ENCODE data around the gene SPATA33. TPM values are rescaled to one million over a fixed set of nuclear protein-coding genes. Genes with fewer than 3 reads are reported as not detected.

Gene SPATA33
- total and polyA plus RNA-seq, 2 donors (not counting 1 experiment from before 2014, with no cell fraction given), result 3.6 to 15.0 TPM

GRCh38 chr16:89613954-89614459 lies 43.6 kb upstream of the SPATA33 start:
- no peak for TF ChIP-seq CTCF (IDR thresholded peaks at IDR 0.05)
- TF ChIP-seq EZH2 (IDR thresholded peaks at IDR 0.05; ENCODE audit: borderline replicate concordance, insufficient read depth, low read depth, low read length, poor library complexity, severe bottlenecking), result no peak
- Mint-ChIP-seq H3K27ac (no peak overlapping the region), H3K9me3 (ENCODE audit: insufficient read depth) (no peaks in the 10 kb centered on the region), H3K4me1 (peaks cover 9% of the 10 kb centered on the region), H3K4me3 (no peak overlapping the region), H3K27me3 (peaks cover 12% of the 10 kb centered on the region)
- peaks cover 0 to 12% (median 0%) of the 10 kb centered on the region in 3 donors for H3K9me3 ChIP-seq (ENCODE audit: control extremely low read depth in 1 of 3, control insufficient read depth in 2 of 3, insufficient read depth in 1 of 3, low read length in 2 of 3)
- ATAC-seq (ENCODE audit: low read depth), result no peak
- no peak overlapping the region for H2AFZ ChIP-seq (ENCODE audit: insufficient read depth, low read depth, low read length, poor library complexity, severe bottlenecking)
- intact Hi-C loops (cut with micrococcal nuclease), result no loop called here
- no peak overlapping the region for H3K4me2 ChIP-seq (replicated peaks; ENCODE audit: low read depth, low read length, poor library complexity, severe bottlenecking)
- WGBS (ENCODE audit: insufficient coverage), result 95% methylated on average over 22 of the region's 22 CpGs
- H3K4me1 ChIP-seq (ENCODE audit: control insufficient read depth in 2 of 2, insufficient read depth in 2 of 2, low read length in 2 of 2), result peaks cover 0 to 8% of the 10 kb centered on the region in 2 donors
- H4K20me1 ChIP-seq (ENCODE audit: control insufficient read depth, insufficient read depth, low read length, poor library complexity, severe bottlenecking), result no peaks in the 10 kb centered on the region
- H3K9ac ChIP-seq (ENCODE audit: low read length), result no peak overlapping the region
- H3K4me3 ChIP-seq (ENCODE audit: control extremely low read depth in 1 of 5, extremely low read depth in 1 of 5, insufficient read depth in 1 of 5, low read depth in 2 of 5, low read length in 4 of 5), result no peak overlapping the region
- no peaks in the 10 kb centered on the region for H3K79me2 ChIP-seq (ENCODE audit: control insufficient read depth, insufficient read depth, low read length)
- ChIA-PET CTCF (interaction anchor here (1.1 to 3.2 kb wide), 3 partner anchors 28 to 250 kb away, joined by 3 to 11 read pairs (median 6); no protein-coding TSS in a partner anchor), POLR2A (no interaction called here)
- H3K27me3 ChIP-seq (replicated peaks in 1 of 4; ENCODE audit: control extremely low read depth in 1 of 4, control insufficient read depth in 3 of 4, insufficient read depth in 4 of 4, low read length in 3 of 4), result peaks cover 0 to 4% (median 0%) of the 10 kb centered on the region in 4 experiments
- H3K36me3 ChIP-seq (replicated peaks in 1 of 2; ENCODE audit: control extremely low read depth in 1 of 2, control insufficient read depth in 1 of 2, extremely low read depth in 1 of 2, insufficient read depth in 2 of 2, low read length in 1 of 2), result no peaks in the 10 kb centered on the region
- DNase-seq, result no peak
- no peak overlapping the region for H3K27ac ChIP-seq (ENCODE audit: low read length in 2 of 2)

DNA sequence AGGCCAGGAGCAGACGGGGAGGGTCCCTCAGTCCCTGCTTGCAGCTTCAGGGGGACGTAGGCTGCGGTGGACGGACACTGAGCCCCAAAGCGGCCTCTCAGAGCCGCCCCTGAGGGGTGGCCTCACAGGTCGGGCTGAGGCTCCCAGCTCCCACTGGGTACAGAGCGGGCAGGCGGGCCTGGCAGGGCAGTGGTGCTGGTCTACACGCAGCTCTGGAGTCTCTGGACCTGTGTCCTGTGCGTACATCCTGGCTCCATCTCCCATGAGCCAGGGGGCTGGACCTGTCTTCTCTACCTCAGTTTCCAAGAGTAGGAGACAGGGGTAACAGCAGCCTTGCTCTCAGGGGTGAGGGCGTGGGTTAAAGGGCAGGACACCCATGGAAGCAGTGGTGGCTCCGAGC lies 42.5 kb upstream of the SPATA33 start:
- H3K36me3 ChIP-seq (replicated peaks in 1 of 2; ENCODE audit: control extremely low read depth in 1 of 2, control insufficient read depth in 1 of 2, extremely low read depth in 1 of 2, insufficient read depth in 2 of 2, low read length in 1 of 2), result no peaks in the 10 kb centered on the region
- H2AFZ ChIP-seq (ENCODE audit: insufficient read depth, low read depth, low read length, poor library complexity, severe bottlenecking), result no peak overlapping the region
- ATAC-seq (ENCODE audit: low read depth) (no peak), DNase-seq (no peak)
- H3K27ac Mint-ChIP-seq, result no peak overlapping the region
- peaks cover 9% of the 10 kb centered on the region for H3K4me1 Mint-ChIP-seq
- no peak overlapping the region for H3K4me3 Mint-ChIP-seq
- H3K4me2 ChIP-seq (replicated peaks; ENCODE audit: low read depth, low read length, poor library complexity, severe bottlenecking), result no peak overlapping the region
- no peaks in the 10 kb centered on the region for H4K20me1 ChIP-seq (ENCODE audit: control insufficient read depth, insufficient read depth, low read length, poor library complexity, severe bottlenecking)
- H3K27me3 Mint-ChIP-seq, result peaks cover 12% of the 10 kb centered on the region
- peaks cover 0 to 4% (median 0%) of the 10 kb centered on the region in 4 experiments for H3K27me3 ChIP-seq (replicated peaks in 1 of 4; ENCODE audit: control extremely low read depth in 1 of 4, control insufficient read depth in 3 of 4, insufficient read depth in 4 of 4, low read length in 3 of 4)
- peaks cover 0 to 8% of the 10 kb centered on the region in 2 donors for H3K4me1 ChIP-seq (ENCODE audit: control insufficient read depth in 2 of 2, insufficient read depth in 2 of 2, low read length in 2 of 2)
- H3K9me3 Mint-ChIP-seq (ENCODE audit: insufficient read depth), result no peaks in the 10 kb centered on the region
- 90% methylated on average over 13 of the region's 13 CpGs for WGBS (ENCODE audit: insufficient coverage)
- CTCF ChIA-PET, result interaction anchor here (1.1 to 3.2 kb wide), 7 partner anchors 14 to 295 kb away, joined by 3 to 11 read pairs (median 4); no protein-coding TSS in a partner anchor
- TF ChIP-seq EZH2 (IDR thresholded peaks at IDR 0.05; ENCODE audit: borderline replicate concordance, insufficient read depth, low read depth, low read length, poor library complexity, severe bottlenecking), result no peak
- no peak for TF ChIP-seq CTCF (IDR thresholded peaks at IDR 0.05)
- POLR2A ChIA-PET, result no interaction called here
- no peak overlapping the region for H3K9ac ChIP-seq (ENCODE audit: low read length)
- H3K79me2 ChIP-seq (ENCODE audit: control insufficient read depth, insufficient read depth, low read length), result no peaks in the 10 kb centered on the region
- no peak overlapping the region for H3K27ac ChIP-seq (ENCODE audit: low read length in 2 of 2)
- H3K9me3 ChIP-seq (ENCODE audit: control extremely low read depth in 1 of 3, control insufficient read depth in 2 of 3, insufficient read depth in 1 of 3, low read length in 2 of 3), result peaks cover 0 to 12% (median 0%) of the 10 kb centered on the region in 3 donors
- intact Hi-C loops (cut with micrococcal nuclease), result no loop called here
- no peak overlapping the region for H3K4me3 ChIP-seq (ENCODE audit: control extremely low read depth in 1 of 5, extremely low read depth in 1 of 5, insufficient read depth in 1 of 5, low read depth in 2 of 5, low read length in 4 of 5)

Data from B cell (primary cell).